SK-N-SH (cell line): ENCODE measurements around the gene PDE4A.

Source experiments
- GATA2 ChIP-seq: sonication (generic); formaldehyde crosslinking; IDR thresholded peaks from 2 replicates; pipeline ENCODE4 v1.5.0; 2020; ENCODE audit warnings: mild to moderate bottlenecking, missing genetic modification reagents
- IRF3 ChIP-seq: fragments of 150-350 bp; IDR thresholded peaks from 2 replicates; pipeline ENCODE4 v1.6.1; 2016; ENCODE audit warnings: mild to moderate bottlenecking, low read depth, low read length
- MEF2A ChIP-seq: IDR thresholded peaks from 2 replicates; pipeline ENCODE4 v1.4.0; 2012; ENCODE audit warnings: low read depth, borderline replicate concordance
- NFIC ChIP-seq: IDR thresholded peaks from 2 replicates; pipeline ENCODE4 v1.4.0; 2012; ENCODE audit warnings: borderline replicate concordance
- SMC3 ChIP-seq: IDR thresholded peaks from 2 replicates; pipeline ENCODE4 v1.6.1; 2012; ENCODE audit warnings: low read depth, low read length, improper control_type of control experiment
- TEAD4 ChIP-seq: IDR thresholded peaks from 2 replicates; pipeline ENCODE4 v1.4.0; 2012; ENCODE audit warnings: mild to moderate bottlenecking, borderline replicate concordance; ENCODE audit not compliant: insufficient read depth
- ZBTB33 ChIP-seq: IDR thresholded peaks from 2 replicates; pipeline ENCODE4 v1.4.0; 2012; ENCODE audit warnings: low read depth, borderline replicate concordance
- TF ChIP-seq, protein P1 (sequence below): fragments of 200-600 bp; sonication (generic); IDR thresholded peaks from 2 replicates; pipeline ENCODE4 v1.6.1; 2017; ENCODE audit warnings: antibody characterized with exemption, mild to moderate bottlenecking, moderate library complexity

DNA sequence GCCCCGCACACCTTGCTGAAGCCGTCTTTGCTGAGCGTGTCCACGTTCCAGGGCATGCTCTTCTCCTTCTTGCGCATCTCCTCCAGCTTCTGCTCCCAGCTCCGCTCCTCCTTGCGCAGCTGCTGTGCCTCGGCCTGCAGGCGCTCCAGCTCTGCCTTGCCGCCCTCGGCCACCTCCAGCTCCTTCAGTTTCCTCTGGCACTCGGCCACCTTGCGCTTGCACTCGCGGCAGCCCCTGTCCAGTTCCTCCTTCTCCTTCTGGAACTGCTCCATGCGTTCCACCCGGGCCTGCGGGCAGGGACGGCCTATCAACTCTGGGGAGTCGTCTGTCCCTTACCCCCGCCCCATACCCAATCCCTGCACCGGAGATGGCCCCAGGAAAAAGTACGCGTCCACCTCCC is 24.4 kb upstream of the PDE4A start:
- no peak for TF ChIP-seq TEAD4
- TF ChIP-seq, protein P1, sequence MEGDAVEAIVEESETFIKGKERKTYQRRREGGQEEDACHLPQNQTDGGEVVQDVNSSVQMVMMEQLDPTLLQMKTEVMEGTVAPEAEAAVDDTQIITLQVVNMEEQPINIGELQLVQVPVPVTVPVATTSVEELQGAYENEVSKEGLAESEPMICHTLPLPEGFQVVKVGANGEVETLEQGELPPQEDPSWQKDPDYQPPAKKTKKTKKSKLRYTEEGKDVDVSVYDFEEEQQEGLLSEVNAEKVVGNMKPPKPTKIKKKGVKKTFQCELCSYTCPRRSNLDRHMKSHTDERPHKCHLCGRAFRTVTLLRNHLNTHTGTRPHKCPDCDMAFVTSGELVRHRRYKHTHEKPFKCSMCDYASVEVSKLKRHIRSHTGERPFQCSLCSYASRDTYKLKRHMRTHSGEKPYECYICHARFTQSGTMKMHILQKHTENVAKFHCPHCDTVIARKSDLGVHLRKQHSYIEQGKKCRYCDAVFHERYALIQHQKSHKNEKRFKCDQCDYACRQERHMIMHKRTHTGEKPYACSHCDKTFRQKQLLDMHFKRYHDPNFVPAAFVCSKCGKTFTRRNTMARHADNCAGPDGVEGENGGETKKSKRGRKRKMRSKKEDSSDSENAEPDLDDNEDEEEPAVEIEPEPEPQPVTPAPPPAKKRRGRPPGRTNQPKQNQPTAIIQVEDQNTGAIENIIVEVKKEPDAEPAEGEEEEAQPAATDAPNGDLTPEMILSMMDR = no peak
- TF ChIP-seq ZBTB33 = no peak
- no peak for TF ChIP-seq MEF2A
- TF ChIP-seq NFIC = no peak
- TF ChIP-seq SMC3 = no peak
- TF ChIP-seq IRF3 = no peak
- TF ChIP-seq GATA2 (CRISPR knock-in tag) = no peak
